ENCODE measurements around the gene RGS7BP.

Gene RGS7BP

DNA sequence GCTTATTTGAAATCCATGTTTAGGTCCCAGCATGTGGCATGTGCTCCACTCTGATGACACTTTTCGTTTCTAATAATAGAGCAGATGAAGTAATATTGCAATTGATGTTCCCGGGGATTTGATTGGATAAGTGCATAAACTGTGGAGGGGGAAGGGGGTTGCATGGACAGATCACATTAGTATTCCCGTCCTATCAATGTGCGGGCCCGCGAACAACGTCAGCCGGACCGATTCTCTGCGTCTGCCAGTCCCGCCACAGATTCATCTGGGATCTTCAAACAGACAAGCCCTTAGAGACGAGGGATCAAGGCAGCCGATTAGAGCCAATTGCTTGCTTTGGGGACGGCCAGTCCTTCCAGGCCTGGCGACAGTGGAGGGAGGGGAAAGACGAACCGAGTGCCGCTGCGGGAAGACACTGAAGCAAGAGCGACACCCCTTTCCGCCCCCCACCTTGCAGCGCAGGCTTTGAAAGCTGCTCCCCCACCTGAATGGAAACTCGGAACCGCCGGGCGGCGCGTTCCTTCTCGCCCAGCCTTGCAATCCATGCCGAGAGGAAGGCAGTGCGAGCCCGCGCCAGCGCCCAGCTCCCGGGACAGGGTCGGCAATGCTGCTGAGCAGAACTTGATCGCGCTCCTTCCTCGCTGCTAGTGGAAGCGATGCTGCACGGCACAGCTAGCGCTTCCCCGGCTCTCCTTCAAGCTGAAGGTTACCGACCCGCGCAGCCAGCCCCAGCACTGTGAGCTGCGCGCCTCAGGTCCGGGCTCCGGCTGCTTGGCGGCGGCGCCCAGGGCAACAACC is at the start of gene RGS7BP:
Gene RGS7BP (plus strand): TSS at position 247 of the 798 bp plus-strand sequence. CDS start 610 bp downstream, outside the sequence.
- Histone ChIP-seq H3K9me3 (ENCODE audit: control insufficient read depth, low read length) (no peaks in the 10 kb centered on the region), H3K9ac (no peak within 1 kb of the TSS), H3K4me2 (ENCODE audit: low read length) (peak within 1 kb of the TSS; percentile 77), H3K27me3 (ENCODE audit: control insufficient read depth, insufficient read depth, low read length) (peaks cover 2% of the 10 kb centered on the region), H3K36me3 (ENCODE audit: control insufficient read depth, insufficient read depth, low read length) (no peaks in the 10 kb centered on the region), H3K4me1 (peaks cover 3% of the 10 kb centered on the region), H3K79me2 (no peaks in the 10 kb centered on the region), H3K4me3 (ENCODE audit: low read depth, low read length) (peak within 1 kb of the TSS; percentile 41), H2AFZ (peak within 1 kb of the TSS; percentile 71), H3K27ac (no peak within 1 kb of the TSS)
- TF ChIP-seq, protein P1, sequence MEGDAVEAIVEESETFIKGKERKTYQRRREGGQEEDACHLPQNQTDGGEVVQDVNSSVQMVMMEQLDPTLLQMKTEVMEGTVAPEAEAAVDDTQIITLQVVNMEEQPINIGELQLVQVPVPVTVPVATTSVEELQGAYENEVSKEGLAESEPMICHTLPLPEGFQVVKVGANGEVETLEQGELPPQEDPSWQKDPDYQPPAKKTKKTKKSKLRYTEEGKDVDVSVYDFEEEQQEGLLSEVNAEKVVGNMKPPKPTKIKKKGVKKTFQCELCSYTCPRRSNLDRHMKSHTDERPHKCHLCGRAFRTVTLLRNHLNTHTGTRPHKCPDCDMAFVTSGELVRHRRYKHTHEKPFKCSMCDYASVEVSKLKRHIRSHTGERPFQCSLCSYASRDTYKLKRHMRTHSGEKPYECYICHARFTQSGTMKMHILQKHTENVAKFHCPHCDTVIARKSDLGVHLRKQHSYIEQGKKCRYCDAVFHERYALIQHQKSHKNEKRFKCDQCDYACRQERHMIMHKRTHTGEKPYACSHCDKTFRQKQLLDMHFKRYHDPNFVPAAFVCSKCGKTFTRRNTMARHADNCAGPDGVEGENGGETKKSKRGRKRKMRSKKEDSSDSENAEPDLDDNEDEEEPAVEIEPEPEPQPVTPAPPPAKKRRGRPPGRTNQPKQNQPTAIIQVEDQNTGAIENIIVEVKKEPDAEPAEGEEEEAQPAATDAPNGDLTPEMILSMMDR (IDR thresholded peaks at IDR 0.05), result no peak

DNA sequence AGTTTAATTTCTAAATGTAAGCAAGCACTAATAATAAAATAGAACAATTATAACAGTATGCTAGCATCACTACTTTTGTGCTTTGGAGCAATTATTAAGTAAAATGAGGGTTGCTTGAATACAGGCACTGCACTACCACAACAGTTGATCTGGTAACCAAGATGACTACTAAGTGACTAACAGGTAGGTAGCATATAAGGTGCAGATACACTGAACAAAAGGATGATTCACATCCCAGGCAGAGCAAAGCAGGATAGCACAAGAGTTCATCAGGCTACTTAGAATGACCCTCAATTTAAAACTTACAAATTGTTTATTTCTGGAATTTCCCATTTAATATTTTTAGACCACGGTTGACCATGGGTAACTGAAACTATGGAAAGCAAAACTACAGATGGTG is 48.0 kb upstream of the RGS7BP start:
- Histone ChIP-seq H3K4me3 (ENCODE audit: low read depth, low read length) (no peak overlapping the region), H3K4me1 (no peaks in the 10 kb centered on the region), H3K4me2 (ENCODE audit: low read length) (no peak overlapping the region), H2AFZ (no peak overlapping the region), H3K79me2 (no peaks in the 10 kb centered on the region), H3K9ac (no peak overlapping the region), H3K27me3 (ENCODE audit: control insufficient read depth, insufficient read depth, low read length) (no peaks in the 10 kb centered on the region), H3K36me3 (ENCODE audit: control insufficient read depth, insufficient read depth, low read length) (no peaks in the 10 kb centered on the region), H3K9me3 (ENCODE audit: control insufficient read depth, low read length) (no peaks in the 10 kb centered on the region), H3K27ac (no peak overlapping the region)
- TF ChIP-seq, protein P1 (IDR thresholded peaks at IDR 0.05), result no peak

DNA sequence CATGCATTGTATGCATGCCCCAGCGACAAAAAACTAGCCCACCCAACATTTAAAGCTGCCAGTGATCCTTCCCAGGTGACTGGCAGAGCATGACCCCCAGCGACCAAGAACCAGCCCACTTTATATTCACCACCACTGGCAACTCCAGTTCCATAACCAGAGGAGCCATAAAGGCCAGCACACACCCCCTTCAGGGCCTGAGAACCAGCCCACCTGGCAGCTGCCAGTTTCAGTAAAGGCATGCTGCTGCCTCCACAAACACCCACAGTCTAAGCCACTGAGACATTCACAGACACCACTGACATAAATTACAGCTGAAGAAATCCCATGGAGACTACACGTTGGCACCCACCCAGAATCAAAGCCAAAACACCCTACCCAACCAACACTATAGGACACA is 46.9 kb upstream of the RGS7BP start:
- Histone ChIP-seq H3K4me2 (ENCODE audit: low read length) (no peak overlapping the region), H3K9me3 (ENCODE audit: control insufficient read depth, low read length) (no peaks in the 10 kb centered on the region), H3K36me3 (ENCODE audit: control insufficient read depth, insufficient read depth, low read length) (no peaks in the 10 kb centered on the region), H3K27ac (no peak overlapping the region), H2AFZ (no peak overlapping the region), H3K27me3 (ENCODE audit: control insufficient read depth, insufficient read depth, low read length) (no peaks in the 10 kb centered on the region), H3K4me3 (ENCODE audit: low read depth, low read length) (no peak overlapping the region), H3K9ac (no peak overlapping the region), H3K79me2 (no peaks in the 10 kb centered on the region), H3K4me1 (no peaks in the 10 kb centered on the region)
- TF ChIP-seq, protein P1 (IDR thresholded peaks at IDR 0.05), result no peak

DNA sequence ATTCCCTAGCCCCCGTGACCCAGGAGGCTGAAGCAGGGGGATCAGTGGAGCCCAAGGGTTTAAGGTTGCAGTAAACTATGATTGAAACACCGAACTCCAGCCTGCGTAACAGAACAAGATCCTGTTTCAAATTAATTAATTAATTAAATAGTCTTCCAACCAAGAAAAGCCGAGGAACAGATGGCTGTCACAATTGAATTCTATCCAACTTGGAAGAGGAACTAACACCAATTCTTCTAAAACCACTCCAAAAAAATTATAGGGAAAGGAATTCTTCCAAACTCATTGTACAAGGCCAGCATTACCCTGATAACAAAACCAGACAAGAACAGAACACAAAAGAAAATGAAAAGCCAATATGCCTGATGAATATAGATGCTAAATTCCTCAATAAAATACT is 43.4 kb upstream of the RGS7BP start:
- Histone ChIP-seq H3K9ac (no peak overlapping the region), H2AFZ (no peak overlapping the region), H3K27me3 (ENCODE audit: control insufficient read depth, insufficient read depth, low read length) (no peaks in the 10 kb centered on the region), H3K4me3 (ENCODE audit: low read depth, low read length) (no peak overlapping the region), H3K4me2 (ENCODE audit: low read length) (no peak overlapping the region), H3K79me2 (no peaks in the 10 kb centered on the region), H3K9me3 (ENCODE audit: control insufficient read depth, low read length) (no peaks in the 10 kb centered on the region), H3K4me1 (no peaks in the 10 kb centered on the region), H3K27ac (no peak overlapping the region), H3K36me3 (ENCODE audit: control insufficient read depth, insufficient read depth, low read length) (no peaks in the 10 kb centered on the region)
- TF ChIP-seq, protein P1 (IDR thresholded peaks at IDR 0.05), result no peak

DNA sequence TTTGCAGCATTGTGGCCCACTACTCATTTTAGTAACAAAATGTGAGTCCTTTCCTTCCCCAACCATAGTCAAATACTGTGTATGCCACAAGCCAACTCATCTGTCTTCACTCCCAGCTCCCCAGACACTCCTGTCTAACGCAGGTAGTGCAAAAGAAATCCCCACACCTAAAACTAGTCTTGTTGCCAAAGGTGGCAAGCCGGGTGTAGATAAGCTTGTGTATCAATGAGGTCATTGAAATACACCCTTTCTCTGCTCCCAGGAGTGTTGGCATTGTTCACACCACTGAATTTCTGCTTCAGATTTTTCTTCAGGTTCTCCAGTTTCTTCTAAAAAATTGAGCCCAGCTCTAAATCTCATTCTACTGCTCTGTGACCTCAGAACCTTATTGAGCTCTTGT is 19.7 kb upstream of the RGS7BP start:
- no peaks in the 10 kb centered on the region for H3K79me2 ChIP-seq
- no peaks in the 10 kb centered on the region for H3K4me1 ChIP-seq
- TF ChIP-seq, protein P1 (IDR thresholded peaks at IDR 0.05), result no peak
- no peak overlapping the region for H2AFZ ChIP-seq
- H3K9me3 ChIP-seq (ENCODE audit: control insufficient read depth, low read length), result no peaks in the 10 kb centered on the region
- H3K9ac ChIP-seq, result no peak overlapping the region
- H3K27ac ChIP-seq, result no peak overlapping the region
- H3K27me3 ChIP-seq (ENCODE audit: control insufficient read depth, insufficient read depth, low read length), result no peaks in the 10 kb centered on the region
- no peaks in the 10 kb centered on the region for H3K36me3 ChIP-seq (ENCODE audit: control insufficient read depth, insufficient read depth, low read length)
- no peak overlapping the region for H3K4me2 ChIP-seq (ENCODE audit: low read length)
- H3K4me3 ChIP-seq (ENCODE audit: low read depth, low read length), result no peak overlapping the region

Data from parathyroid adenoma (tissue), 2 donors.